ENCODE results near the gene IL1RAP. TPM values are rescaled to one million over a fixed set of nuclear protein-coding genes. Genes with fewer than 3 reads are reported as not detected.

The IL1RAP gene
- total RNA-seq, 4 donors from 2014 or later = 0.80 to 8.6 (median 2.7) TPM

- no peaks in the 10 kb centered on the region for H3K27me3 ChIP-seq
- H3K4me1 ChIP-seq = no peaks in the 10 kb centered on the region
- intact Hi-C loops (cut with DNase I; ENCODE audit: low total_unique reads) = no loop called here
- TF ChIP-seq CTCF (IDR thresholded peaks at IDR 0.05) (no peak), EP300 (IDR thresholded peaks at IDR 0.05; ENCODE audit: low read depth) (no peak), POLR2A (IDR thresholded peaks at IDR 0.05) (no peak), POLR2AphosphoS5 (IDR thresholded peaks at IDR 0.05) (no peak)
- H3K4me3 ChIP-seq = no peak overlapping the region
- no peaks in the 10 kb centered on the region for H3K9me3 ChIP-seq
- in situ Hi-C loops (cut with MboI; ENCODE audit: low pct_ligation_motif_present in 1 of 4, low pct_unique_long_range_greater_than_20kb in 1 of 4, low sequenced_read_pairs in 3 of 4) = no loop called here
- H3K36me3 ChIP-seq = no peaks in the 10 kb centered on the region
- H3K27ac ChIP-seq = no peak overlapping the region
- no peak for DNase-seq
- 63 to 77% methylated on average over 8 of the region's 8 CpGs for WGBS, 2 donors (ENCODE audit: low coverage in 1 of 2)
These were observed 104.6 kb downstream of the IL1RAP start for GRCh38 chr3:190618330-190619030.

GRCh38 chr3:190619353-190619752 lies 105.5 kb downstream of the IL1RAP start:
- in situ Hi-C loops (cut with MboI; ENCODE audit: low pct_ligation_motif_present in 1 of 4, low pct_unique_long_range_greater_than_20kb in 1 of 4, low sequenced_read_pairs in 3 of 4) = no loop called here
- intact Hi-C loops (cut with DNase I; ENCODE audit: low total_unique reads) = no loop called here
- Histone ChIP-seq H3K4me3 (no peak overlapping the region), H3K27me3 (no peaks in the 10 kb centered on the region), H3K36me3 (no peaks in the 10 kb centered on the region), H3K9me3 (no peaks in the 10 kb centered on the region), H3K27ac (no peak overlapping the region), H3K4me1 (no peaks in the 10 kb centered on the region)
- 78 to 85% methylated on average over 5 of the region's 5 CpGs for WGBS, 2 donors (ENCODE audit: low coverage in 1 of 2)
- no peak for DNase-seq
- TF ChIP-seq EP300 (IDR thresholded peaks at IDR 0.05; ENCODE audit: low read depth) = no peak
- no peak for TF ChIP-seq POLR2AphosphoS5 (IDR thresholded peaks at IDR 0.05)
- no peak for TF ChIP-seq CTCF (IDR thresholded peaks at IDR 0.05)
- no peak for TF ChIP-seq POLR2A (IDR thresholded peaks at IDR 0.05)

DNA sequence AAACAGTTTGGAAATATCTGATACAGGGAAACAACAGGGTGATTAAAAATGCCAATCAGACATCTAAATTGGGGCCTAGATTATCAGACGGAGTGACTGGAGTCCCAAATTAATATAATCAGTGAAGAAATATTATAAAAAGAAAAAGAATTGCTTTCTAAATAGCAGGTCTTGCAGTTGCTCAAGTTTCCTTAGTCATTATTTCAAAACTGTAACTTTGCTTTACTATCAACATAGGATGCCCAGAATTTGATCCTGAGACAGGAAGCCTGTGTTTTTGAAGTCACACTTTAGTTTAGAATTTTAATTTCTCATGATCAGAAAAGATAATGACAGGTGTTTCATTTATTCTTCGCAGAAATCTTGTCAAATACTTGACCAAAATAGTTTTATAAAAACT lies 105.9 kb downstream of the IL1RAP start:
- no peak overlapping the region for H3K27ac ChIP-seq

More for the DNA sequence above, 105.9 kb downstream of the IL1RAP start:
- in situ Hi-C loops (cut with MboI; ENCODE audit: low pct_ligation_motif_present in 1 of 4, low pct_unique_long_range_greater_than_20kb in 1 of 4, low sequenced_read_pairs in 3 of 4) (no loop called here), intact Hi-C loops (cut with DNase I; ENCODE audit: low total_unique reads) (no loop called here)
- 83 to 92% methylated on average over 2 of the region's 2 CpGs for WGBS, 2 donors (ENCODE audit: low coverage in 1 of 2)
- Histone ChIP-seq H3K4me3 (no peak overlapping the region), H3K9me3 (no peaks in the 10 kb centered on the region), H3K4me1 (no peaks in the 10 kb centered on the region), H3K27me3 (no peaks in the 10 kb centered on the region), H3K36me3 (no peaks in the 10 kb centered on the region)
- DNase-seq = no peak
- TF ChIP-seq EP300 (IDR thresholded peaks at IDR 0.05; ENCODE audit: low read depth) = no peak
- TF ChIP-seq CTCF (IDR thresholded peaks at IDR 0.05) = no peak
- no peak for TF ChIP-seq POLR2A (IDR thresholded peaks at IDR 0.05)
- no peak for TF ChIP-seq POLR2AphosphoS5 (IDR thresholded peaks at IDR 0.05)
